Liver (tissue), 3 donors: ENCODE results near the gene HDLBP.

Experiments used
- FOXA1 ChIP-seq: IDR thresholded peaks from 2 replicates; pipeline ENCODE4 v1.6.1; 2016; ENCODE audit warnings: antibody characterized with exemption
- HNF4A ChIP-seq, 2 donors: conservative IDR thresholded peaks; 2 replicates each; pipeline ENCODE4 v1.6.1; 2016; ENCODE audit warnings: antibody characterized with exemption in 2 of 2, mild to moderate bottlenecking in 2 of 2
- JUND ChIP-seq, 2 donors: IDR thresholded peaks; 2 replicates each; pipeline ENCODE4 v1.6.1; 2016; ENCODE audit warnings: antibody characterized with exemption in 2 of 2
- RAD21 ChIP-seq, 2 donors: IDR thresholded peaks; 2 replicates each; pipeline ENCODE4 v1.6.1; 2016; ENCODE audit warnings: antibody characterized with exemption in 2 of 2, mild to moderate bottlenecking in 2 of 2
- TAF1 ChIP-seq: conservative IDR thresholded peaks from 2 replicates; pipeline ENCODE4 v1.6.1; 2016; ENCODE audit warnings: antibody characterized with exemption, mild to moderate bottlenecking
- YY1 ChIP-seq: IDR thresholded peaks from 2 replicates; pipeline ENCODE4 v1.6.1; 2016; ENCODE audit warnings: antibody characterized with exemption, mild to moderate bottlenecking
- TF ChIP-seq, protein P1 (sequence below): IDR thresholded peaks from 2 replicates; pipeline ENCODE4 v1.6.1; 2016; ENCODE audit warnings: antibody characterized with exemption
- TF ChIP-seq, protein P2 (sequence below): fragments of 150-350 bp; IDR thresholded peaks from 2 replicates; pipeline ENCODE4 v1.5.1; 2017; ENCODE audit warnings: improper control_type of control experiment, low read depth, low read length; ENCODE audit not compliant: missing input control
- TF ChIP-seq, protein P3 (sequence below): IDR thresholded peaks from 2 replicates; pipeline ENCODE4 v1.6.1; 2016; ENCODE audit warnings: antibody characterized with exemption
- TF ChIP-seq, protein P4 (sequence below): IDR thresholded peaks from 2 replicates; pipeline ENCODE4 v1.6.1; 2016; ENCODE audit warnings: antibody characterized with exemption, mild to moderate bottlenecking
- TF ChIP-seq, protein P5 (sequence below): IDR thresholded peaks from 2 replicates; pipeline ENCODE4 v1.6.1; 2016; ENCODE audit warnings: antibody characterized with exemption
- donor health status: healthy.
- donor health status: healthy.

DNA sequence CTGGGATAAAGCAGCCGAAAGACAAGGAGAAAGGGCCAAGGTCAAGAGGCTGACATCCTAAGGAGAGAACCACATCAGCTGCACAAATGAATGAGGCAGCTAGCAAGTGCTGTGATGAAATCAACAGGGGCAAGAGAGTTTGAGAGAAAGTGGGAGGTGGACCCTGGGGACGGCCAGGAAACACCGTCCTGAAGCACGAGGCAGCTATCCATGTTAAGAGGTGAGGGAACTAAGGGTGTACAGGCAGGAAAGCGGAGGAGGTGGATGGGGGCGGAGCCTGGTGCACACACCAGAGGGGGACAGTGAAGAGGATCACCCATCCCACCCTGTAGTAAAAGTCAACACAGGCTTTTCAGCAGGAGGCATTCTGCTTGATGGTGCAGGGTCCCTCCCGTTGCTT lies 52.4 kb downstream of the HDLBP start:
- TF ChIP-seq, protein P1, sequence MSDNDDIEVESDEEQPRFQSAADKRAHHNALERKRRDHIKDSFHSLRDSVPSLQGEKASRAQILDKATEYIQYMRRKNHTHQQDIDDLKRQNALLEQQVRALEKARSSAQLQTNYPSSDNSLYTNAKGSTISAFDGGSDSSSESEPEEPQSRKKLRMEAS = no peak
- TF ChIP-seq, protein P2, sequence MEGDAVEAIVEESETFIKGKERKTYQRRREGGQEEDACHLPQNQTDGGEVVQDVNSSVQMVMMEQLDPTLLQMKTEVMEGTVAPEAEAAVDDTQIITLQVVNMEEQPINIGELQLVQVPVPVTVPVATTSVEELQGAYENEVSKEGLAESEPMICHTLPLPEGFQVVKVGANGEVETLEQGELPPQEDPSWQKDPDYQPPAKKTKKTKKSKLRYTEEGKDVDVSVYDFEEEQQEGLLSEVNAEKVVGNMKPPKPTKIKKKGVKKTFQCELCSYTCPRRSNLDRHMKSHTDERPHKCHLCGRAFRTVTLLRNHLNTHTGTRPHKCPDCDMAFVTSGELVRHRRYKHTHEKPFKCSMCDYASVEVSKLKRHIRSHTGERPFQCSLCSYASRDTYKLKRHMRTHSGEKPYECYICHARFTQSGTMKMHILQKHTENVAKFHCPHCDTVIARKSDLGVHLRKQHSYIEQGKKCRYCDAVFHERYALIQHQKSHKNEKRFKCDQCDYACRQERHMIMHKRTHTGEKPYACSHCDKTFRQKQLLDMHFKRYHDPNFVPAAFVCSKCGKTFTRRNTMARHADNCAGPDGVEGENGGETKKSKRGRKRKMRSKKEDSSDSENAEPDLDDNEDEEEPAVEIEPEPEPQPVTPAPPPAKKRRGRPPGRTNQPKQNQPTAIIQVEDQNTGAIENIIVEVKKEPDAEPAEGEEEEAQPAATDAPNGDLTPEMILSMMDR = no peak
- TF ChIP-seq TAF1 (no peak), FOXA1 (no peak), YY1 (no peak), RAD21 (IDR thresholded peaks at IDR 0.05) (no peak), JUND (IDR thresholded peaks at IDR 0.05) (no peak), HNF4A (conservative IDR thresholded peaks at IDR 0.05) (no peak)
- TF ChIP-seq, protein P3, sequence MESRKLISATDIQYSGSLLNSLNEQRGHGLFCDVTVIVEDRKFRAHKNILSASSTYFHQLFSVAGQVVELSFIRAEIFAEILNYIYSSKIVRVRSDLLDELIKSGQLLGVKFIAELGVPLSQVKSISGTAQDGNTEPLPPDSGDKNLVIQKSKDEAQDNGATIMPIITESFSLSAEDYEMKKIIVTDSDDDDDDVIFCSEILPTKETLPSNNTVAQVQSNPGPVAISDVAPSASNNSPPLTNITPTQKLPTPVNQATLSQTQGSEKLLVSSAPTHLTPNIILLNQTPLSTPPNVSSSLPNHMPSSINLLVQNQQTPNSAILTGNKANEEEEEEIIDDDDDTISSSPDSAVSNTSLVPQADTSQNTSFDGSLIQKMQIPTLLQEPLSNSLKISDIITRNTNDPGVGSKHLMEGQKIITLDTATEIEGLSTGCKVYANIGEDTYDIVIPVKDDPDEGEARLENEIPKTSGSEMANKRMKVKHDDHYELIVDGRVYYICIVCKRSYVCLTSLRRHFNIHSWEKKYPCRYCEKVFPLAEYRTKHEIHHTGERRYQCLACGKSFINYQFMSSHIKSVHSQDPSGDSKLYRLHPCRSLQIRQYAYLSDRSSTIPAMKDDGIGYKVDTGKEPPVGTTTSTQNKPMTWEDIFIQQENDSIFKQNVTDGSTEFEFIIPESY = no peak
- TF ChIP-seq, protein P4, sequence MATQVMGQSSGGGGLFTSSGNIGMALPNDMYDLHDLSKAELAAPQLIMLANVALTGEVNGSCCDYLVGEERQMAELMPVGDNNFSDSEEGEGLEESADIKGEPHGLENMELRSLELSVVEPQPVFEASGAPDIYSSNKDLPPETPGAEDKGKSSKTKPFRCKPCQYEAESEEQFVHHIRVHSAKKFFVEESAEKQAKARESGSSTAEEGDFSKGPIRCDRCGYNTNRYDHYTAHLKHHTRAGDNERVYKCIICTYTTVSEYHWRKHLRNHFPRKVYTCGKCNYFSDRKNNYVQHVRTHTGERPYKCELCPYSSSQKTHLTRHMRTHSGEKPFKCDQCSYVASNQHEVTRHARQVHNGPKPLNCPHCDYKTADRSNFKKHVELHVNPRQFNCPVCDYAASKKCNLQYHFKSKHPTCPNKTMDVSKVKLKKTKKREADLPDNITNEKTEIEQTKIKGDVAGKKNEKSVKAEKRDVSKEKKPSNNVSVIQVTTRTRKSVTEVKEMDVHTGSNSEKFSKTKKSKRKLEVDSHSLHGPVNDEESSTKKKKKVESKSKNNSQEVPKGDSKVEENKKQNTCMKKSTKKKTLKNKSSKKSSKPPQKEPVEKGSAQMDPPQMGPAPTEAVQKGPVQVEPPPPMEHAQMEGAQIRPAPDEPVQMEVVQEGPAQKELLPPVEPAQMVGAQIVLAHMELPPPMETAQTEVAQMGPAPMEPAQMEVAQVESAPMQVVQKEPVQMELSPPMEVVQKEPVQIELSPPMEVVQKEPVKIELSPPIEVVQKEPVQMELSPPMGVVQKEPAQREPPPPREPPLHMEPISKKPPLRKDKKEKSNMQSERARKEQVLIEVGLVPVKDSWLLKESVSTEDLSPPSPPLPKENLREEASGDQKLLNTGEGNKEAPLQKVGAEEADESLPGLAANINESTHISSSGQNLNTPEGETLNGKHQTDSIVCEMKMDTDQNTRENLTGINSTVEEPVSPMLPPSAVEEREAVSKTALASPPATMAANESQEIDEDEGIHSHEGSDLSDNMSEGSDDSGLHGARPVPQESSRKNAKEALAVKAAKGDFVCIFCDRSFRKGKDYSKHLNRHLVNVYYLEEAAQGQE = no peak
- TF ChIP-seq, protein P5, sequence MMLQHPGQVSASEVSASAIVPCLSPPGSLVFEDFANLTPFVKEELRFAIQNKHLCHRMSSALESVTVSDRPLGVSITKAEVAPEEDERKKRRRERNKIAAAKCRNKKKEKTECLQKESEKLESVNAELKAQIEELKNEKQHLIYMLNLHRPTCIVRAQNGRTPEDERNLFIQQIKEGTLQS = no peak
